ENCODE results near the gene THRSP. TPM values are rescaled to one million over a fixed set of nuclear protein-coding genes. Genes with fewer than 3 reads are reported as not detected.

THRSP gene
- total and polyA plus RNA-seq, 10 of the 15 experiments (the other 5 are each of a cell fraction or from before 2014, with no cell fraction given): 0.18 TPM; not detected in 9

DNA sequence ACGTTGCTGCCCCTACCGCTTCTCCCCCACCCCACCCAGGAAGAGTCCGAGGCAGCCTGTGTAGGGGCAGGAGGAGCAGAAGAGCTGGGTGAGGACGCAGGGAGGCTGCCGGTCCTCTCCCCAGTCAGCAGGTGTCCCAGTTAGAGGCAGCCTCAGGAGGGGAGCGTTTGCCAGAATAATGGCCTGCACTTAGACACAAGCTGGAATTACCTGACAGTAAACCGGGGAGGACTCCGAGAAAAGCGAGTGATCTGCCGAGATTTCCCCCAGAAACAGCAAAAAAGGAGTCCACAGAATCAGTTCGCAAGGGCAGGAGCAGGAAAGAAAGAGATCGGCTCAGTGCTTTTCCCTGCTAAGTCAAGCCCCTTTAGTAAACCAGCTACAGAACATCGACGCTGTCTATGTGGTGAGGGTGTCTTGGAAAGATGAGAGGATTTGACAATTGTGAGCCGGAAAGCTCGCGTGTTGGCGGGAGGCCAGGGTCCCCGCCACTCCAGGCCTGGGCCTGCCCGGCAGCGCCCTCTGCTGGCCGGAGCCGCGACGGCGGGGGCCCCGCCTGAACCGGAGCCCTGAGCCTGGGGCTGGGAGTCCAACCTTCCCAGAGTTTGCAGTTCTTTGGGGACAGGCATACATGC lies 17.7 kb upstream of the THRSP start (continued):
- TF ChIP-seq, protein P1, sequence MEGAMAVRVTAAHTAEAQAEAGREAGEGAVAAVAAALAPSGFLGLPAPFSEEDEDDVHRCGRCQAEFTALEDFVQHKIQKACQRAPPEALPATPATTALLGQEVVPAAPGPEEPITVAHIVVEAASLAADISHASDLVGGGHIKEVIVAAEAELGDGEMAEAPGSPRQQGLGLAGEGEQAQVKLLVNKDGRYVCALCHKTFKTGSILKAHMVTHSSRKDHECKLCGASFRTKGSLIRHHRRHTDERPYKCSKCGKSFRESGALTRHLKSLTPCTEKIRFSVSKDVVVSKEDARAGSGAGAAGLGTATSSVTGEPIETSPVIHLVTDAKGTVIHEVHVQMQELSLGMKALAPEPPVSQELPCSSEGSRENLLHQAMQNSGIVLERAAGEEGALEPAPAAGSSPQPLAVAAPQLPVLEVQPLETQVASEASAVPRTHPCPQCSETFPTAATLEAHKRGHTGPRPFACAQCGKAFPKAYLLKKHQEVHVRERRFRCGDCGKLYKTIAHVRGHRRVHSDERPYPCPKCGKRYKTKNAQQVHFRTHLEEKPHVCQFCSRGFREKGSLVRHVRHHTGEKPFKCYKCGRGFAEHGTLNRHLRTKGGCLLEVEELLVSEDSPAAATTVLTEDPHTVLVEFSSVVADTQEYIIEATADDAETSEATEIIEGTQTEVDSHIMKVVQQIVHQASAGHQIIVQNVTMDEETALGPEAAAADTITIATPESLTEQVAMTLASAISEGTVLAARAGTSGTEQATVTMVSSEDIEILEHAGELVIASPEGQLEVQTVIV (IDR thresholded peaks at IDR 0.05; ENCODE audit: borderline replicate concordance, partially characterized antibody): no peak
- TF ChIP-seq, protein P2, sequence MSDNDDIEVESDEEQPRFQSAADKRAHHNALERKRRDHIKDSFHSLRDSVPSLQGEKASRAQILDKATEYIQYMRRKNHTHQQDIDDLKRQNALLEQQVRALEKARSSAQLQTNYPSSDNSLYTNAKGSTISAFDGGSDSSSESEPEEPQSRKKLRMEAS (IDR thresholded peaks at IDR 0.05; ENCODE audit: low read depth, low read length): no peak
- TF ChIP-seq SMC3 (IDR thresholded peaks at IDR 0.05; ENCODE audit: borderline replicate concordance, low read length): peak; percentile 85
- no peak for TF ChIP-seq NFYB (IDR thresholded peaks at IDR 0.05; ENCODE audit: insufficient read depth, low read depth, low read length)
- TF ChIP-seq POU2F2 (IDR thresholded peaks at IDR 0.05; ENCODE audit: borderline replicate concordance, low read depth, low read length): 0 out of 3 replicates have a peak, but pooled peaks have one; percentile 14
- TF ChIP-seq, protein P3, sequence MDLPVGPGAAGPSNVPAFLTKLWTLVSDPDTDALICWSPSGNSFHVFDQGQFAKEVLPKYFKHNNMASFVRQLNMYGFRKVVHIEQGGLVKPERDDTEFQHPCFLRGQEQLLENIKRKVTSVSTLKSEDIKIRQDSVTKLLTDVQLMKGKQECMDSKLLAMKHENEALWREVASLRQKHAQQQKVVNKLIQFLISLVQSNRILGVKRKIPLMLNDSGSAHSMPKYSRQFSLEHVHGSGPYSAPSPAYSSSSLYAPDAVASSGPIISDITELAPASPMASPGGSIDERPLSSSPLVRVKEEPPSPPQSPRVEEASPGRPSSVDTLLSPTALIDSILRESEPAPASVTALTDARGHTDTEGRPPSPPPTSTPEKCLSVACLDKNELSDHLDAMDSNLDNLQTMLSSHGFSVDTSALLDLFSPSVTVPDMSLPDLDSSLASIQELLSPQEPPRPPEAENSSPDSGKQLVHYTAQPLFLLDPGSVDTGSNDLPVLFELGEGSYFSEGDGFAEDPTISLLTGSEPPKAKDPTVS (IDR thresholded peaks at IDR 0.05; ENCODE audit: low read depth, low read length): no peak
- TF ChIP-seq ZNF217 (IDR thresholded peaks at IDR 0.05): no peak
- no peak for TF ChIP-seq ZNF207 (IDR thresholded peaks at IDR 0.05; ENCODE audit: borderline replicate concordance)
- TF ChIP-seq, protein P4, sequence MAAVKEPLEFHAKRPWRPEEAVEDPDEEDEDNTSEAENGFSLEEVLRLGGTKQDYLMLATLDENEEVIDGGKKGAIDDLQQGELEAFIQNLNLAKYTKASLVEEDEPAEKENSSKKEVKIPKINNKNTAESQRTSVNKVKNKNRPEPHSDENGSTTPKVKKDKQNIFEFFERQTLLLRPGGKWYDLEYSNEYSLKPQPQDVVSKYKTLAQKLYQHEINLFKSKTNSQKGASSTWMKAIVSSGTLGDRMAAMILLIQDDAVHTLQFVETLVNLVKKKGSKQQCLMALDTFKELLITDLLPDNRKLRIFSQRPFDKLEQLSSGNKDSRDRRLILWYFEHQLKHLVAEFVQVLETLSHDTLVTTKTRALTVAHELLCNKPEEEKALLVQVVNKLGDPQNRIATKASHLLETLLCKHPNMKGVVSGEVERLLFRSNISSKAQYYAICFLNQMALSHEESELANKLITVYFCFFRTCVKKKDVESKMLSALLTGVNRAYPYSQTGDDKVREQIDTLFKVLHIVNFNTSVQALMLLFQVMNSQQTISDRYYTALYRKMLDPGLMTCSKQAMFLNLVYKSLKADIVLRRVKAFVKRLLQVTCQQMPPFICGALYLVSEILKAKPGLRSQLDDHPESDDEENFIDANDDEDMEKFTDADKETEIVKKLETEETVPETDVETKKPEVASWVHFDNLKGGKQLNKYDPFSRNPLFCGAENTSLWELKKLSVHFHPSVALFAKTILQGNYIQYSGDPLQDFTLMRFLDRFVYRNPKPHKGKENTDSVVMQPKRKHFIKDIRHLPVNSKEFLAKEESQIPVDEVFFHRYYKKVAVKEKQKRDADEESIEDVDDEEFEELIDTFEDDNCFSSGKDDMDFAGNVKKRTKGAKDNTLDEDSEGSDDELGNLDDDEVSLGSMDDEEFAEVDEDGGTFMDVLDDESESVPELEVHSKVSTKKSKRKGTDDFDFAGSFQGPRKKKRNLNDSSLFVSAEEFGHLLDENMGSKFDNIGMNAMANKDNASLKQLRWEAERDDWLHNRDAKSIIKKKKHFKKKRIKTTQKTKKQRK (IDR thresholded peaks at IDR 0.05; ENCODE audit: low read depth, low read length): no peak
- no peak for TF ChIP-seq NR2F1 (conservative IDR thresholded peaks at IDR 0.05)
- peak; percentile 46; the same call in 1 of the 2 replicates for TF ChIP-seq POLR2AphosphoS2 (IDR thresholded peaks at IDR 0.05; ENCODE audit: low read depth, low read length)
- TF ChIP-seq LARP7 (IDR thresholded peaks at IDR 0.05): 0 out of 2 replicates have a peak, but pooled peaks have one; percentile 35
- no peak for TF ChIP-seq TCF7 (IDR thresholded peaks at IDR 0.05; ENCODE audit: borderline replicate concordance)
- no peak for TF ChIP-seq ZNF274 (IDR thresholded peaks at IDR 0.05; ENCODE audit: insufficient read depth, insufficient read length)
- no peak for TF ChIP-seq RELA (IDR thresholded peaks at IDR 0.05; ENCODE audit: borderline replicate concordance, partially characterized antibody)
- TF ChIP-seq NR2C2 (IDR thresholded peaks at IDR 0.05; ENCODE audit: borderline replicate concordance, control insufficient read depth, insufficient read length, low read depth): no peak
- no peak for TF ChIP-seq SUPT20H (IDR thresholded peaks at IDR 0.05; ENCODE audit: borderline replicate concordance, control insufficient read depth, low read depth, low read length)
- TF ChIP-seq EED (IDR thresholded peaks at IDR 0.05; ENCODE audit: low read depth): no peak
- TF ChIP-seq NFYA (IDR thresholded peaks at IDR 0.05; ENCODE audit: borderline replicate concordance, low read depth, low read length): no peak
- TF ChIP-seq MXI1 (IDR thresholded peaks at IDR 0.05; ENCODE audit: low read depth, low read length): no peak
- peak; percentile 57; the same call in 1 of the 2 replicates for TF ChIP-seq RB1 (IDR thresholded peaks at IDR 0.05; ENCODE audit: borderline replicate concordance)

Measured in GM12878 (cell line).